Coronary artery (tissue), 2 donors: ENCODE data around the gene PITPNM1.

Experiments used
- DNase-seq: peaks from one replicate; pipeline ENCODE4 v3.0.0-alpha.2; 2017; ENCODE audit warnings: low spot score
- H3K27ac ChIP-seq, 2 donors: fragments of 200-600 bp; sonication (generic); one replicate each; pipeline ENCODE4 v1.5.1; 2016 to 2019
- H3K4me3 ChIP-seq: fragments of 200-600 bp; sonication (generic); 2 replicates; pipeline ENCODE4 v1.5.1; 2016; ENCODE audit warnings: mild to moderate bottlenecking, moderate library complexity
- CTCF ChIP-seq: fragments of 200-600 bp; sonication (generic); IDR thresholded peaks from one replicate; pipeline ENCODE4 v1.5.1; 2019; ENCODE audit warnings: antibody characterized with exemption

Gene PITPNM1

GRCh38 chr11:67451658-67451976 is 53.5 kb downstream of the PITPNM1 start:
- Histone ChIP-seq H3K27ac (peak overlapping the region in 1 of 2 donors; percentile 65), H3K4me3 (no peak overlapping the region)
- no peak for TF ChIP-seq CTCF
- DNase-seq: no peak

- no peak for TF ChIP-seq CTCF
- DNase-seq: no peak
- no peak overlapping the region for H3K27ac ChIP-seq
Observed at GRCh38 chr11:67450796-67451657, 54.1 kb downstream of the PITPNM1 start.

GRCh38 chr11:67449116-67449844 is 55.9 kb downstream of the PITPNM1 start:
- Histone ChIP-seq H3K27ac (no peak overlapping the region), H3K4me3 (no peak overlapping the region)
- no peak for DNase-seq
- TF ChIP-seq CTCF: no peak

More at GRCh38 chr11:67450796-67451657, 54.1 kb downstream of the PITPNM1 start:
- no peak overlapping the region for H3K4me3 ChIP-seq

GRCh38 chr11:67448220-67448609 is 56.9 kb downstream of the PITPNM1 start:
- no peak for TF ChIP-seq CTCF
- H3K4me3 ChIP-seq: no peak overlapping the region
- DNase-seq: no peak
- no peak overlapping the region for H3K27ac ChIP-seq

- no peak for TF ChIP-seq CTCF
Observed at GRCh38 chr11:67445515-67445914, 59.6 kb downstream of the PITPNM1 start.

GRCh38 chr11:67442504-67443404 is 62.4 kb downstream of the PITPNM1 start:
- Histone ChIP-seq H3K4me3 (peak overlapping the region; percentile 79), H3K27ac (peak overlapping the region; percentile 88 to 96)
- TF ChIP-seq CTCF: no peak
- DNase-seq: no peak

More at GRCh38 chr11:67445515-67445914, 59.6 kb downstream of the PITPNM1 start:
- no peak overlapping the region for H3K27ac ChIP-seq
- H3K4me3 ChIP-seq: no peak overlapping the region
- DNase-seq: no peak
